Measurements from ENCODE around the gene SRPK2. TPM values are rescaled to one million over a fixed set of nuclear protein-coding genes. Genes with fewer than 3 reads are reported as not detected.

The SRPK2 gene
- total RNA-seq, 1 donor from 2014 or later = 54.8 TPM

- Histone ChIP-seq H3K4me2 (ENCODE audit: low read length) (no peak overlapping the region), H3K9me3 (ENCODE audit: insufficient read depth, low read depth, low read length) (no peaks in the 10 kb centered on the region), H3K27me3 (ENCODE audit: insufficient read depth, low read length) (no peaks in the 10 kb centered on the region), H3K79me2 (ENCODE audit: insufficient read depth, low read length) (peaks cover 15% of the 10 kb centered on the region), H4K20me1 (ENCODE audit: insufficient read depth, low read length) (peaks cover 43% of the 10 kb centered on the region), H3K27ac (ENCODE audit: low read depth, low read length) (no peak overlapping the region), H3K4me3 (ENCODE audit: insufficient read depth, low read depth, low read length) (no peak overlapping the region), H3K9ac (ENCODE audit: low read length) (no peak overlapping the region), H3K4me1 (ENCODE audit: insufficient read depth, low read length) (peaks cover 7% of the 10 kb centered on the region), H3K36me3 (ENCODE audit: insufficient read depth, low read length) (no peaks in the 10 kb centered on the region), H2AFZ (ENCODE audit: low read depth, low read length) (no peak overlapping the region)
- DNase-seq (ENCODE audit: low read depth) (peak; percentile 10), FAIRE-seq (no peak)
- peaks cover 4% of the 10 kb centered on the region for H3K36me3 Mint-ChIP-seq (ENCODE audit: low read depth, unreplicated experiment)
- H3K27me3 Mint-ChIP-seq (ENCODE audit: low read depth, unreplicated experiment) = no peaks in the 10 kb centered on the region
- H3K4me1 Mint-ChIP-seq (ENCODE audit: low read depth, unreplicated experiment) = peaks cover 17% of the 10 kb centered on the region
- TF ChIP-seq, protein P1, sequence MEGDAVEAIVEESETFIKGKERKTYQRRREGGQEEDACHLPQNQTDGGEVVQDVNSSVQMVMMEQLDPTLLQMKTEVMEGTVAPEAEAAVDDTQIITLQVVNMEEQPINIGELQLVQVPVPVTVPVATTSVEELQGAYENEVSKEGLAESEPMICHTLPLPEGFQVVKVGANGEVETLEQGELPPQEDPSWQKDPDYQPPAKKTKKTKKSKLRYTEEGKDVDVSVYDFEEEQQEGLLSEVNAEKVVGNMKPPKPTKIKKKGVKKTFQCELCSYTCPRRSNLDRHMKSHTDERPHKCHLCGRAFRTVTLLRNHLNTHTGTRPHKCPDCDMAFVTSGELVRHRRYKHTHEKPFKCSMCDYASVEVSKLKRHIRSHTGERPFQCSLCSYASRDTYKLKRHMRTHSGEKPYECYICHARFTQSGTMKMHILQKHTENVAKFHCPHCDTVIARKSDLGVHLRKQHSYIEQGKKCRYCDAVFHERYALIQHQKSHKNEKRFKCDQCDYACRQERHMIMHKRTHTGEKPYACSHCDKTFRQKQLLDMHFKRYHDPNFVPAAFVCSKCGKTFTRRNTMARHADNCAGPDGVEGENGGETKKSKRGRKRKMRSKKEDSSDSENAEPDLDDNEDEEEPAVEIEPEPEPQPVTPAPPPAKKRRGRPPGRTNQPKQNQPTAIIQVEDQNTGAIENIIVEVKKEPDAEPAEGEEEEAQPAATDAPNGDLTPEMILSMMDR (IDR thresholded peaks at IDR 0.05; ENCODE audit: insufficient read depth, low read depth, low read length) = no peak
- no peak for TF ChIP-seq EZH2 (IDR thresholded peaks at IDR 0.05; ENCODE audit: insufficient read depth, low read length)
- H3K4me3 Mint-ChIP-seq (ENCODE audit: unreplicated experiment) = no peak overlapping the region
- H3K27ac Mint-ChIP-seq (ENCODE audit: unreplicated experiment) = no peak overlapping the region
- H3K9me3 Mint-ChIP-seq (ENCODE audit: unreplicated experiment) = no peaks in the 10 kb centered on the region
These were observed 203.3 kb downstream of the SRPK2 start for GRCh38 chr7:105185290-105186010.

- Histone ChIP-seq H3K4me2 (ENCODE audit: low read length) (no peak overlapping the region), H3K27me3 (ENCODE audit: insufficient read depth, low read length) (no peaks in the 10 kb centered on the region), H3K9me3 (ENCODE audit: insufficient read depth, low read depth, low read length) (no peaks in the 10 kb centered on the region), H2AFZ (ENCODE audit: low read depth, low read length) (no peak overlapping the region), H3K36me3 (ENCODE audit: insufficient read depth, low read length) (no peaks in the 10 kb centered on the region), H3K27ac (ENCODE audit: low read depth, low read length) (no peak overlapping the region), H3K9ac (ENCODE audit: low read length) (no peak overlapping the region), H3K4me3 (ENCODE audit: insufficient read depth, low read depth, low read length) (no peak overlapping the region), H4K20me1 (ENCODE audit: insufficient read depth, low read length) (peaks cover 23% of the 10 kb centered on the region), H3K79me2 (ENCODE audit: insufficient read depth, low read length) (peaks cover 24% of the 10 kb centered on the region), H3K4me1 (ENCODE audit: insufficient read depth, low read length) (no peaks in the 10 kb centered on the region)
- TF ChIP-seq, protein P1 (IDR thresholded peaks at IDR 0.05; ENCODE audit: insufficient read depth, low read depth, low read length) = no peak
- TF ChIP-seq EZH2 (IDR thresholded peaks at IDR 0.05; ENCODE audit: insufficient read depth, low read length) = no peak
- Mint-ChIP-seq H3K9me3 (ENCODE audit: unreplicated experiment) (no peaks in the 10 kb centered on the region), H3K36me3 (ENCODE audit: low read depth, unreplicated experiment) (peaks cover 1% of the 10 kb centered on the region), H3K27me3 (ENCODE audit: low read depth, unreplicated experiment) (no peaks in the 10 kb centered on the region), H3K4me1 (ENCODE audit: low read depth, unreplicated experiment) (no peaks in the 10 kb centered on the region), H3K27ac (ENCODE audit: unreplicated experiment) (no peak overlapping the region), H3K4me3 (ENCODE audit: unreplicated experiment) (no peak overlapping the region)
- no peak for DNase-seq (ENCODE audit: low read depth)
- no peak for FAIRE-seq
These were observed 208.7 kb downstream of the SRPK2 start for GRCh38 chr7:105180002-105180401.

DNA sequence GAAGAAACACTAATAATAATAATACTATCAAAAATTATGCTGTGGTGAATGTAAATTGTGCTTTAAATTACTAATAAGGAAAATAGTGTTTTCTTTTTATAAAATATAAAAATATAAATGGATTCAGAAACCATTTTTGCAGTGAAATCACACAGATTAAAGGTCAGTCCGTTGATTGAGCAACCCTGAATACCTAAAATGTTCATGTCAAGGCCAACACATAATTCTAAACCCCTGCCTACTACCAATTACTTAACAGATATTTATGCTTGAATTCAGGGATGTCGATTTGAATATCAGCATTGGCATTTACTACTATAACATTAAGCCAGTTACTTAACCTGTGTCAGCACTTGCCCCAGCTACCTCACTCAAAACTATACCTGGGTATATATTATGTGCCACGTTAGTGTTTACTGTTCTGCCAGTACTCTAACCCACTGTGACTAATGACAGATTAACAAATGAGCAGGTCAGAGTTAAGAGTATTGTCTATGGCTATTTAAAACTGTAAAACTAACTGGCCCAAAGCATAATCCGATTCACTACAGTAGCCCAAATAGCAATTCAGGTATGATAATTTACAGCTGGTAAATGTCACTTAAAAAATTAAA, 209.7 kb downstream of the SRPK2 start:
- peaks cover 27% of the 10 kb centered on the region for H3K79me2 ChIP-seq (ENCODE audit: insufficient read depth, low read length)
- no peak overlapping the region for H3K27ac Mint-ChIP-seq (ENCODE audit: unreplicated experiment)

More for the DNA sequence above, 209.7 kb downstream of the SRPK2 start:
- Histone ChIP-seq H3K27me3 (ENCODE audit: insufficient read depth, low read length) (no peaks in the 10 kb centered on the region), H4K20me1 (ENCODE audit: insufficient read depth, low read length) (peaks cover 31% of the 10 kb centered on the region), H2AFZ (ENCODE audit: low read depth, low read length) (no peak overlapping the region), H3K27ac (ENCODE audit: low read depth, low read length) (no peak overlapping the region), H3K36me3 (ENCODE audit: insufficient read depth, low read length) (no peaks in the 10 kb centered on the region), H3K9me3 (ENCODE audit: insufficient read depth, low read depth, low read length) (no peaks in the 10 kb centered on the region), H3K4me3 (ENCODE audit: insufficient read depth, low read depth, low read length) (no peak overlapping the region), H3K4me1 (ENCODE audit: insufficient read depth, low read length) (no peaks in the 10 kb centered on the region), H3K9ac (ENCODE audit: low read length) (no peak overlapping the region), H3K4me2 (ENCODE audit: low read length) (no peak overlapping the region)
- DNase-seq (ENCODE audit: low read depth) (no peak), FAIRE-seq (no peak)
- H3K36me3 Mint-ChIP-seq (ENCODE audit: low read depth, unreplicated experiment) = peaks cover 1% of the 10 kb centered on the region
- H3K27me3 Mint-ChIP-seq (ENCODE audit: low read depth, unreplicated experiment) = no peaks in the 10 kb centered on the region
- no peaks in the 10 kb centered on the region for H3K4me1 Mint-ChIP-seq (ENCODE audit: low read depth, unreplicated experiment)
- TF ChIP-seq EZH2 (IDR thresholded peaks at IDR 0.05; ENCODE audit: insufficient read depth, low read length) = no peak
- H3K9me3 Mint-ChIP-seq (ENCODE audit: unreplicated experiment) = no peaks in the 10 kb centered on the region
- no peak overlapping the region for H3K4me3 Mint-ChIP-seq (ENCODE audit: unreplicated experiment)

All from astrocyte (in vitro differentiated cells and primary cell).